PC-9 (cell line): Measurements from ENCODE around the gene PCDH9. TPM values are rescaled to one million over a fixed set of nuclear protein-coding genes. Genes with fewer than 3 reads are reported as not detected.

Experiments
- BruUV-seq: library from RNA; stranded (reverse); fragments of 400-500 nt; replicated peaks from 2 replicates; lab custom pipeline; 2021; lab: Mats Ljungman, UMichigan
- CTCF ChIA-PET: fragments of 300-600 bp; sonication (Branson Sonifier 250); formaldehyde crosslinking; loops from one replicate; lab custom pipeline; 2022; ENCODE audit warnings: antibody characterized with exemption; lab: Charles Lee
- POLR2A ChIA-PET: fragments of 300-600 bp; sonication (Branson Sonifier 250); formaldehyde crosslinking; loops from one replicate; lab custom pipeline; 2022; ENCODE audit warnings: antibody characterized with exemption; ENCODE audit not compliant: unreplicated experiment; lab: Charles Lee
- DNase-seq, 2 experiments: peaks; one replicate each; pipeline versions ENCODE4 v3.0.0 to v3.0.0-alpha.2; 2015 to 2022; ENCODE audit warnings: mixed read lengths in 1 of 2
- H2AFZ ChIP-seq: fragments of 200-600 bp; sonication (generic); 2 replicates; pipeline ENCODE4 v1.8.1; 2017; ENCODE audit warnings: antibody characterized with exemption
- H3F3A ChIP-seq: fragments of 200-600 bp; sonication (generic); 2 replicates; pipeline ENCODE4 v1.8.1; 2017; ENCODE audit warnings: antibody characterized with exemption, mild to moderate bottlenecking, low read depth; ENCODE audit not compliant: insufficient read depth
- H3K27ac ChIP-seq: fragments of 200-600 bp; sonication (generic); 2 replicates; pipeline ENCODE4 v1.6.1; 2016; ENCODE audit warnings: mixed run types
- H3K27me3 ChIP-seq: fragments of 200-600 bp; sonication (generic); 2 replicates; pipeline ENCODE4 v1.6.1; 2016; ENCODE audit warnings: low read depth, mixed run types; ENCODE audit not compliant: insufficient read depth
- H3K36me3 ChIP-seq: fragments of 200-600 bp; sonication (generic); 2 replicates; pipeline ENCODE4 v1.6.1; 2016; ENCODE audit warnings: low read depth, mixed run types
- H3K4me1 ChIP-seq: fragments of 200-600 bp; sonication (generic); replicated peaks from 2 replicates; pipeline ENCODE4 v1.6.1; 2016; ENCODE audit warnings: mixed run types; ENCODE audit not compliant: insufficient read depth
- H3K4me2 ChIP-seq: fragments of 200-600 bp; sonication (generic); 2 replicates; pipeline ENCODE4 v1.6.1; 2017; ENCODE audit warnings: mixed run types
- H3K4me3 ChIP-seq: fragments of 200-600 bp; sonication (generic); 2 replicates; pipeline ENCODE4 v1.6.1; 2016; ENCODE audit warnings: mixed run types
- H3K79me2 ChIP-seq: fragments of 200-600 bp; sonication (generic); 2 replicates; pipeline ENCODE4 v1.6.1; 2017; ENCODE audit warnings: low read depth, mixed run types
- H3K9me2 ChIP-seq: fragments of 200-600 bp; sonication (generic); 2 replicates; pipeline ENCODE4 v1.8.1; 2017; ENCODE audit warnings: mild to moderate bottlenecking; ENCODE audit not compliant: insufficient read depth
- H3K9me3 ChIP-seq: fragments of 200-600 bp; sonication (generic); 2 replicates; pipeline ENCODE4 v1.8.1; 2016; ENCODE audit warnings: low read depth; ENCODE audit not compliant: insufficient read depth
- H4K20me1 ChIP-seq: fragments of 200-600 bp; sonication (generic); 2 replicates; pipeline ENCODE4 v1.8.1; 2017; ENCODE audit not compliant: insufficient read depth
- CTCF ChIP-seq: fragments of 200-600 bp; sonication (generic); conservative IDR thresholded peaks from 2 replicates; pipeline ENCODE4 v1.6.1; 2017; ENCODE audit warnings: mixed run types, antibody characterized with exemption, mild to moderate bottlenecking, moderate library complexity
- EZH2 ChIP-seq: fragments of 200-600 bp; sonication (generic); IDR thresholded peaks from 2 replicates; pipeline ENCODE4 v1.8.0; 2017; ENCODE audit warnings: antibody characterized with exemption, low read depth
- intact Hi-C: fragments of 100-400 bp; cut with micrococcal nuclease; formaldehyde crosslinking; loops from one replicate; pipeline ENCODE4 v1.10.0; 2022; ENCODE audit not compliant: unreplicated experiment
- total RNA-seq: library from RNA; stranded (reverse); gene quantifications from 2 replicates; pipeline ENCODE4 v1.2.3, GENCODE V29; 2021

Gene PCDH9
- total RNA-seq, 1 experiment from 2014 or later, result 0.37 TPM

DNA sequence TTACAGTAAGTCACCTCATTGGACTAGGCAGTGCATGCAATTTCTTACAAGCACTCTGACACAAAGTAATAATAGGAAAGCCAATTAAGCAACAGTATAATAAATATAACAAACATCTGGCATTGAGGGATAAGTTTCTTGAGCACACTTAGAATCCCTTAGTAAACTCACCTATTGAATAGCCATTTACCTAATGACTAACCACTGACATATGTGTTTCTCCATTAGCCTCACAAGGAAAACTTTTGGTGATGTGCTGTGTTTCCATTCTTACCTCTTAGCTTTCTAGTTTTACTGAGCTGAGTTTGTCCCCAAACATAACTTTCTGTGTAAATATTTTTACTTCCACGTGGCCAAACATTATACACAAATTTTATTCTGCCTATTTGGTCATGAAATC lies 47.4 kb upstream of the PCDH9 start:
- no peaks in the 10 kb centered on the region for H3K27me3 ChIP-seq
- BruUV-seq, result no TSS peak
- no peaks in the 10 kb centered on the region for H3K9me3 ChIP-seq
- H2AFZ ChIP-seq, result no peak overlapping the region
- H3K79me2 ChIP-seq, result no peaks in the 10 kb centered on the region
- no peaks in the 10 kb centered on the region for H4K20me1 ChIP-seq
- no peaks in the 10 kb centered on the region for H3F3A ChIP-seq
- ChIA-PET POLR2A (no interaction called here), CTCF (no interaction called here)
- intact Hi-C loops, result no loop called here
- no peak overlapping the region for H3K27ac ChIP-seq
- no peak overlapping the region for H3K4me3 ChIP-seq
- no peaks in the 10 kb centered on the region for H3K36me3 ChIP-seq
- TF ChIP-seq EZH2, result no peak
- no peak for TF ChIP-seq CTCF
- H3K9me2 ChIP-seq, result no peaks in the 10 kb centered on the region
- no peak for DNase-seq
- H3K4me2 ChIP-seq, result no peak overlapping the region
- no peaks in the 10 kb centered on the region for H3K4me1 ChIP-seq

- Histone ChIP-seq H3K27me3 (no peaks in the 10 kb centered on the region), H3F3A (no peaks in the 10 kb centered on the region), H3K4me1 (no peaks in the 10 kb centered on the region), H3K9me2 (no peaks in the 10 kb centered on the region), H4K20me1 (no peaks in the 10 kb centered on the region), H3K36me3 (no peaks in the 10 kb centered on the region), H3K79me2 (no peaks in the 10 kb centered on the region), H2AFZ (no peak overlapping the region), H3K27ac (no peak overlapping the region), H3K9me3 (no peaks in the 10 kb centered on the region), H3K4me3 (no peak overlapping the region), H3K4me2 (no peak overlapping the region)
- TF ChIP-seq EZH2 (no peak), CTCF (no peak)
- POLR2A ChIA-PET, result no interaction called here
- intact Hi-C loops, result no loop called here
- CTCF ChIA-PET, result no interaction called here
- DNase-seq, result no peak
- no TSS peak for BruUV-seq
Observed at GRCh38 chr13:67275351-67275960, 45.3 kb upstream of the PCDH9 start.

GRCh38 chr13:67273001-67273400 lies 42.9 kb upstream of the PCDH9 start:
- no peaks in the 10 kb centered on the region for H3K27me3 ChIP-seq
- H3K36me3 ChIP-seq, result no peaks in the 10 kb centered on the region
- H3K4me3 ChIP-seq, result no peak overlapping the region
- TF ChIP-seq EZH2, result no peak
- H3K27ac ChIP-seq, result no peak overlapping the region
- no peaks in the 10 kb centered on the region for H3F3A ChIP-seq
- H3K9me3 ChIP-seq, result no peaks in the 10 kb centered on the region
- no peaks in the 10 kb centered on the region for H3K9me2 ChIP-seq
- CTCF ChIA-PET, result no interaction called here
- H3K79me2 ChIP-seq, result no peaks in the 10 kb centered on the region
- BruUV-seq, result no TSS peak
- H4K20me1 ChIP-seq, result no peaks in the 10 kb centered on the region
- no peak overlapping the region for H3K4me2 ChIP-seq
- POLR2A ChIA-PET, result no interaction called here
- H2AFZ ChIP-seq, result no peak overlapping the region
- intact Hi-C loops, result no loop called here
- no peak for DNase-seq
- H3K4me1 ChIP-seq, result no peaks in the 10 kb centered on the region

DNA sequence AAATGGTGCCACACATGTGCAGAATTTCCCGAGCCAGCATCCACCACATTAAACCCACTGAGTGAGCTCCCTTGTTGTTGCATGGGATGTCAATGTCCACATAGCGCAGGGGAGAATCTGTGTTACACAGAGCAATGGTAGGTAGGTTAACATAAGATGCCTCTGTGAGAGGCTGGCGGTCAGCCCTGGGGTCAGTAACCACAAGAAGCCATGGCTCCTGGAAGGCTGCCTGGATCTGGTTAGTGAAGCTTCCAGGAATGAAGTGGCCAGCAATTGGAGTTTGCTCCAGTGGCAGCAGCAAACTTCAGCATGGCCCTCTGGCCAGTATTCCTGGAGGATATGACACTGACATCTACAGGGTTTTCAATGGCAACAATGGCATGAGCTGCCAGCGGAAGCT lies 37.0 kb upstream of the PCDH9 start:
- BruUV-seq, result no TSS peak
- intact Hi-C loops, result no loop called here

More for the DNA sequence above, 37.0 kb upstream of the PCDH9 start:
- Histone ChIP-seq H3K9me3 (no peaks in the 10 kb centered on the region), H3K27me3 (no peaks in the 10 kb centered on the region), H3K79me2 (no peaks in the 10 kb centered on the region), H3K36me3 (no peaks in the 10 kb centered on the region), H3K9me2 (no peaks in the 10 kb centered on the region), H3F3A (no peaks in the 10 kb centered on the region), H4K20me1 (no peaks in the 10 kb centered on the region), H2AFZ (no peak overlapping the region), H3K27ac (no peak overlapping the region), H3K4me3 (no peak overlapping the region), H3K4me2 (no peak overlapping the region), H3K4me1 (no peaks in the 10 kb centered on the region)
- CTCF ChIA-PET, result no interaction called here
- TF ChIP-seq CTCF (no peak), EZH2 (no peak)
- no peak for DNase-seq
- POLR2A ChIA-PET, result no interaction called here
